Measurements from ENCODE around the gene DHTKD1.
"Not testable (repeated sequence)": the region's sequence is repeated elsewhere in the genome, so short reads cannot be mapped to it uniquely, and the experiment has no call there.

DHTKD1 gene

DNA sequence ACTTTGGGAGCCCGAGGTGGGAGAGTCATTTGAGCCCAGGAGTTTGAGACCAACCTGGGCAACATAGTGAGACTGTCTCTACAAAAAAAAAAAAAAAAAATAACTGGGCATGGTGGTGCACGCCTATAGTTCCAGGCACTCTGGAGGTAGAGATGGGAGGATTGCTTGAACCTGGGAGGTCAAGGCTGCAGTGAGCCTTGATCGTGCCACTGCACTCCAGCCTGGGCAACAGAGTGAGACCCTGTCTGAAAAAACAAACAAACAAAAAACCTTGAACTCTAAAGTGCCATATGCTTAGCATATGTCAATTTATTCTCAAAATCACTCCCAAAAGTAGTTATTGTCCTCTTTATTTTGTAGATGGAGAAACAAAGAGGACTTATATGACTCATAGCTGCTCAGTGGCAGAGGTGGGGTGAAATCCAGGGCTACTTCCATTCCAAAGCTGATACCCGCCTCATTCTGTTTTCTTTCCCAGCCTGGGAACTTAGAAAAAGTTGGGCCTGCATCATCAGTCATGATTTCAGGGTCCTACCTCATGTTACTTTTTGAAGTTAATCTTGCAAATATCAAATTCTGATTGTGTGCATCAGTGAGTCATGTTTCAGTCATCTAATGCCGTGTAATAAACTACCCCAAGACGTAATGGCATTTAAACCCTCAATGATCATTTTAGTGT is 13.3 kb downstream of the DHTKD1 start:
- TF ChIP-seq, protein P1, sequence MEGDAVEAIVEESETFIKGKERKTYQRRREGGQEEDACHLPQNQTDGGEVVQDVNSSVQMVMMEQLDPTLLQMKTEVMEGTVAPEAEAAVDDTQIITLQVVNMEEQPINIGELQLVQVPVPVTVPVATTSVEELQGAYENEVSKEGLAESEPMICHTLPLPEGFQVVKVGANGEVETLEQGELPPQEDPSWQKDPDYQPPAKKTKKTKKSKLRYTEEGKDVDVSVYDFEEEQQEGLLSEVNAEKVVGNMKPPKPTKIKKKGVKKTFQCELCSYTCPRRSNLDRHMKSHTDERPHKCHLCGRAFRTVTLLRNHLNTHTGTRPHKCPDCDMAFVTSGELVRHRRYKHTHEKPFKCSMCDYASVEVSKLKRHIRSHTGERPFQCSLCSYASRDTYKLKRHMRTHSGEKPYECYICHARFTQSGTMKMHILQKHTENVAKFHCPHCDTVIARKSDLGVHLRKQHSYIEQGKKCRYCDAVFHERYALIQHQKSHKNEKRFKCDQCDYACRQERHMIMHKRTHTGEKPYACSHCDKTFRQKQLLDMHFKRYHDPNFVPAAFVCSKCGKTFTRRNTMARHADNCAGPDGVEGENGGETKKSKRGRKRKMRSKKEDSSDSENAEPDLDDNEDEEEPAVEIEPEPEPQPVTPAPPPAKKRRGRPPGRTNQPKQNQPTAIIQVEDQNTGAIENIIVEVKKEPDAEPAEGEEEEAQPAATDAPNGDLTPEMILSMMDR (IDR thresholded peaks at IDR 0.05; ENCODE audit: low read depth, low read length, missing control alignments), result no peak
- peak; percentile 20 for DNase-seq (ENCODE audit: low read depth)
- H3K4me3 ChIP-seq (ENCODE audit: low read depth, low read length), result no peak overlapping the region
- in situ Hi-C loops (cut with HindIII; ENCODE audit: low sequenced_read_pairs), result no loop called here

DNA sequence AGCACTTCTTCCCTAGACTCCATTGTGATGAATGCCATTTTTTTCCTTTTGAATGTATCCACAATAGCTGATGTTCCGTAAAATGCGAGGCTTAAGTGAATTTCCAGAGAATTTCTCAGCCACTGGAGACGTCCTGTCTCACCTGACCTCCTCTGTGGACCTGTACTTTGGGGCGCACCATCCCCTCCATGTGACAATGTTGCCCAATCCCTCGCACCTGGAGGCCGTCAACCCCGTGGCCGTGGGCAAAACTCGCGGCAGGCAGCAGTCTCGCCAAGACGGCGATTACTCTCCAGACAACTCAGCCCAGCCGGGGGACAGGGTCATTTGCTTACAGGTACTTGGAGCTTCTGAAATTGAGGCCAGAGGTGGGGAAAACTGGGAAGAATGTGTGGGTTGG is 20.2 kb downstream of the DHTKD1 start:
- TF ChIP-seq, protein P1 (IDR thresholded peaks at IDR 0.05; ENCODE audit: low read depth, low read length, missing control alignments), result no peak
- H3K4me3 ChIP-seq (ENCODE audit: low read depth, low read length), result no peak overlapping the region
- DNase-seq (ENCODE audit: low read depth), result no peak
- in situ Hi-C loops (cut with HindIII; ENCODE audit: low sequenced_read_pairs), result no loop called here

DNA sequence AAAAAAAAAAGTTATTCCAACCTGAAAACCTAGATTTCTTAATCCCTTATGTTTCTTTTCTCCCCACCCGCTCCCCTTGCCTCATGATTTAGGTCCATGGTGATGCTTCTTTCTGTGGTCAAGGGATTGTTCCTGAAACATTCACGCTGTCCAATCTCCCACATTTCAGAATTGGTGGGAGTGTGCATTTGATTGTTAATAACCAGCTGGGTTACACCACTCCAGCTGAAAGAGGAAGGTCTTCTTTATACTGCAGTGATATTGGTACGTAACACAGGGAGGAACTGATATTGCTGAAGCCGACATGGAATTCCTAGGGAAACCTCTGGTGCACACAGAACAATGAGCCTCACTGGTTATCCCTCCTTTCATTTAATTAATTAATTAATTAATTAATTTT is 22.7 kb downstream of the DHTKD1 start:
- no peak overlapping the region for H3K4me3 ChIP-seq (ENCODE audit: low read depth, low read length)
- no peak for DNase-seq (ENCODE audit: low read depth)
- in situ Hi-C loops (cut with HindIII; ENCODE audit: low sequenced_read_pairs), result no loop called here
- TF ChIP-seq, protein P1 (IDR thresholded peaks at IDR 0.05; ENCODE audit: low read depth, low read length, missing control alignments), result no peak

DNA sequence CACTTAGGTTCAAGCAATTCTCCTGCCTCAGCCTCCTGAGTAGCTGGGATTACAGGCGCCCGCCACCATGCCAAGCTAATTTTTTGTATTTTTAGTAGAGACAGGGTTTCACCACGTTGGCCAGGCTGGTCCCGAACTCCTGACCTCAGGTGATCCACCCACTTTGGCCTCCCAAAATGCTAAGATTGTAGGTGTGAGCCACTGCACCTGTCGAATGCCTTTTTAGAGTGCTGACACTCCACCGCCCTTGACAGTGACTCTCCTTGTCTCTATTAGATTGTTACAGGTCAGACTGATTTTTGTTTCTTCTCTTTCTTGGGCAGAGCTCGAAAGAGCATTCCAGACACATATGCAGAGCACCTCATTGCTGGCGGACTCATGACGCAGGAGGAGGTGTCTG is 28.6 kb downstream of the DHTKD1 start:
- H3K4me3 ChIP-seq (ENCODE audit: low read depth, low read length); in situ Hi-C loops (cut with HindIII; ENCODE audit: low sequenced_read_pairs); DNase-seq (ENCODE audit: low read depth): not testable (repeated sequence)

DNA sequence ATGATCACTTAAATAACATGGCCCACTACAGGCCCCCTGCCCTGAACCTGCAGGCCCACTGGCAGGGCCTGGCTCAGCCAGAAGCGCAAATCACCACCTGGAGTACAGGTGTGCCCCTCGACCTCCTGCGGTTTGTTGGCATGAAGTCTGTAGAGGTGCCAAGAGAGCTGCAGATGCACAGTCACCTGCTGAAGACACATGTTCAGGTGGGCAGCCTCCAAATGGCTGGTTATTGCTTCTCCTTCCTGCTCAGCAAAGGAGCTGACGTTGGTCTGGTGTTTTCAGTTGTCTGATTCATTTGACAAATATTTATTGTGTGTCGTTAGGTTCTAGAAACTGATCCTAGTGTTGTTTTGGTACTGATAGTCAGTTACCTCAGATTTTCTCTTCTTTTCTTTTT is 29.0 kb downstream of the DHTKD1 start:
- no peak for DNase-seq (ENCODE audit: low read depth)
- no peak overlapping the region for H3K4me3 ChIP-seq (ENCODE audit: low read depth, low read length)
- in situ Hi-C loops (cut with HindIII; ENCODE audit: low sequenced_read_pairs), result no loop called here
- TF ChIP-seq, protein P1 (IDR thresholded peaks at IDR 0.05; ENCODE audit: low read depth, low read length, missing control alignments), result no peak

DNA sequence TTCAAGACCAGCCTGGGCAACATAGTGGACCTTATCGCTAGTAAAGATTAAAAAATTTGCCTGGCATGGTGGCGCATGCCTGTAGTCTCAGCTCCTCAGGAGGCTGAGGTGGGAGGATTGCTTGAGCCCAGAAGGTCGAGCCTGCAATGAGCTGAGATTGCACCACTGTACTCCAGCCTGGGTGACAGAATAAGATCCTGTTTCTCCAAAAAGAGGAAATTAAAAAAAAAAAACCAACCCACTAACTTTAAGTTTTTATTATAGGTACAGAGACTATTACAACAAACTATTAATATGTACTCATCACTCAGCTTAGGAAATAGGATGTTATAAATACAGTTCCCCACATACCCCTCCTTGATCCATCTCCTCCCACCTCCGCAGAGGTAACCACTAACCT is 30.2 kb downstream of the DHTKD1 start:
- in situ Hi-C loops (cut with HindIII; ENCODE audit: low sequenced_read_pairs), result no loop called here
- no peak overlapping the region for H3K4me3 ChIP-seq (ENCODE audit: low read depth, low read length)
- no peak for DNase-seq (ENCODE audit: low read depth)
- TF ChIP-seq, protein P1 (IDR thresholded peaks at IDR 0.05; ENCODE audit: low read depth, low read length, missing control alignments), result no peak

DNA sequence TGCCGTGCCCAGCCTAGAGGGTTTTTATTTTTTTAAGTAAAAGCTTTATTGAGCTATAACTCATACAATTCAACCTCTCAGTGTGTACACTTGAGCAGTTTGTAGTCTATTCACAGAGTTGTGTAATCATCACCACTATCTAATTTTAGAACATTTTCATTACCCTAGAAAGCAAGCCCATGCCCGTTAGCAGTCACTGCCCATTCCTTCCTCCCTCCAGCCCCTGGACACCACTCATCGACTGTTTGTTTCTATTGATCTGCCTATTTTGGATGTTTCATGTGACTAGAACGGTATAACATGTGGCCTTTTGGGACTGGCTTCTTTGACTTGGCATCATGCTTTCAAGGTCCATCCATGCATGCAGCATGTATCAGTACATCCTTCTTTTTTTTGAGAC is 35.0 kb downstream of the DHTKD1 start:
- H3K4me3 ChIP-seq (ENCODE audit: low read depth, low read length), result no peak overlapping the region
- no peak for DNase-seq (ENCODE audit: low read depth)
- TF ChIP-seq, protein P1 (IDR thresholded peaks at IDR 0.05; ENCODE audit: low read depth, low read length, missing control alignments), result no peak
- in situ Hi-C loops (cut with HindIII; ENCODE audit: low sequenced_read_pairs), result no loop called here

Measured in astrocyte of the cerebellum (primary cell).